ENCODE results near the gene SLC38A10.

SLC38A10 gene

GRCh38 chr17:81331527-81332043, 36.5 kb upstream of the SLC38A10 start:
- DNase-seq (ENCODE audit: low spot score): no peak

- DNase-seq (ENCODE audit: low spot score): no peak
Observed at GRCh38 chr17:81330884-81331245, 35.8 kb upstream of the SLC38A10 start.

- DNase-seq (ENCODE audit: low spot score): peak; percentile 80
Observed at GRCh38 chr17:81329927-81330883, 35.1 kb upstream of the SLC38A10 start.

GRCh38 chr17:81328978-81329926, 34.1 kb upstream of the SLC38A10 start:
- peak; percentile 87 for DNase-seq (ENCODE audit: low spot score)

GRCh38 chr17:81328489-81328888, 33.4 kb upstream of the SLC38A10 start:
- no peak for DNase-seq (ENCODE audit: low spot score)

GRCh38 chr17:81325714-81326358, 30.7 kb upstream of the SLC38A10 start:
- no peak for DNase-seq (ENCODE audit: low spot score)

GRCh38 chr17:81324851-81325713, 30.0 kb upstream of the SLC38A10 start:
- DNase-seq (ENCODE audit: low spot score): no peak

GRCh38 chr17:81324177-81324850, 29.2 kb upstream of the SLC38A10 start:
- no peak for DNase-seq (ENCODE audit: low spot score)

GRCh38 chr17:81323411-81323868, 28.3 kb upstream of the SLC38A10 start:
- DNase-seq (ENCODE audit: low spot score): no peak

GRCh38 chr17:81323083-81323369, 27.9 kb upstream of the SLC38A10 start:
- no peak for DNase-seq (ENCODE audit: low spot score)

- DNase-seq (ENCODE audit: low spot score): no peak
Observed at GRCh38 chr17:81322271-81323082, 27.4 kb upstream of the SLC38A10 start.

GRCh38 chr17:81317961-81318605, 23.0 kb upstream of the SLC38A10 start:
- no peak for DNase-seq (ENCODE audit: low spot score)

- DNase-seq (ENCODE audit: low spot score): no peak
Observed at GRCh38 chr17:81317530-81317821, 22.4 kb upstream of the SLC38A10 start.

- no peak for DNase-seq (ENCODE audit: low spot score)
Observed at GRCh38 chr17:81315885-81316391, 20.8 kb upstream of the SLC38A10 start.

GRCh38 chr17:81315129-81315884, 20.2 kb upstream of the SLC38A10 start:
- no peak for DNase-seq (ENCODE audit: low spot score)

- no peak for DNase-seq (ENCODE audit: low spot score)
Observed at GRCh38 chr17:81314398-81315081, 19.4 kb upstream of the SLC38A10 start.

GRCh38 chr17:81313776-81314397, 18.8 kb upstream of the SLC38A10 start:
- no peak for DNase-seq (ENCODE audit: low spot score)
